GM20000 (cell line): ENCODE measurements around the gene PHLDB2.

Source experiments
- DNase-seq: peaks from one replicate; pipeline ENCODE4 v3.0.0; 2012; ENCODE audit warnings: low spot score
- CTCF ChIP-seq: IDR thresholded peaks from 2 replicates; pipeline ENCODE4 v1.5.1; 2012; ENCODE audit warnings: mild to moderate bottlenecking, control low read depth; ENCODE audit errors: extremely low read depth, missing control alignments

PHLDB2 gene

GRCh38 chr3:111947231-111947630 lies 88.2 kb downstream of the PHLDB2 start:
- DNase-seq: no peak
- TF ChIP-seq CTCF: no peak

- no peak for TF ChIP-seq CTCF
- no peak for DNase-seq
Observed at GRCh38 chr3:111948786-111949185, 89.7 kb downstream of the PHLDB2 start.

- no peak for DNase-seq
- no peak for TF ChIP-seq CTCF
Observed at GRCh38 chr3:111949712-111950111, 90.6 kb downstream of the PHLDB2 start.

- TF ChIP-seq CTCF: no peak
- no peak for DNase-seq
Observed at GRCh38 chr3:111951032-111951431, 92.0 kb downstream of the PHLDB2 start.

GRCh38 chr3:111952086-111952485 lies 93.0 kb downstream of the PHLDB2 start:
- TF ChIP-seq CTCF: no peak
- DNase-seq: no peak

- TF ChIP-seq CTCF: no peak
- DNase-seq: no peak
Observed at GRCh38 chr3:111952866-111953450, 93.9 kb downstream of the PHLDB2 start.

GRCh38 chr3:111954228-111954990 lies 95.3 kb downstream of the PHLDB2 start:
- no peak for DNase-seq

More at GRCh38 chr3:111954228-111954990, 95.3 kb downstream of the PHLDB2 start:
- TF ChIP-seq CTCF: no peak
